ENCODE measurements around the gene DLG3.
"Not testable (repeated sequence)": the region's sequence is repeated elsewhere in the genome, so short reads cannot be mapped to it uniquely, and the experiment has no call there.

Gene DLG3

DNA sequence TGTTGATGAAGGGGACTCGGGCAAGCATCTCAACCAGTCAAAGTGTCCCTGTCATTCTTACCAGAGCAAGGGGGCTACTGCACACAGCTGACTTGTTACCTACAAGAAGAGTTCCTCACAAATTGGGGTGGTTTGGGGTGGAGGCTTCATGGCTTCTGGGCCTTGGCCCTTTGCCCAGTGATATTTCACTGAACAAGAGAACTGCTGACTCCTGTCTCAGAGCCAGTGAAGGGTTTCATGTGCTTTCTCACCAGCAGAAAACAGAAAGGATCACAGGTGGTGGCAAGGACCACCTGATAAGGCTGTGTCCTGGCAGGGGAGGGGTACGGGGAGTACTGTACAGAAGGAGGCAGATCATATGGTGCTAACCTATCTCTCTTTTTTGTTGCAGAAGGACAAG, 53.5 kb downstream of the DLG3 start:
- peaks cover 58% of the 10 kb centered on the region for H3K36me3 ChIP-seq (ENCODE audit: insufficient read depth, low read length)

GRCh38 chrX:70500826-70501225, 56.2 kb downstream of the DLG3 start:
- Histone ChIP-seq H3K9ac (ENCODE audit: low read depth, low read length) (no peak overlapping the region), H3K9me3 (ENCODE audit: control insufficient read depth, insufficient read depth, low read length) (no peaks in the 10 kb centered on the region), H3K36me3 (ENCODE audit: insufficient read depth, low read length) (peaks cover 48% of the 10 kb centered on the region), H3K4me1 (ENCODE audit: insufficient read depth, low read length) (no peaks in the 10 kb centered on the region; the same call in 1 of the 2 replicates)

More for the DNA sequence above, 53.5 kb downstream of the DLG3 start:
- Histone ChIP-seq H3K9ac (ENCODE audit: low read depth, low read length) (no peak overlapping the region), H3K9me3 (ENCODE audit: control insufficient read depth, insufficient read depth, low read length) (no peaks in the 10 kb centered on the region), H3K4me1 (ENCODE audit: insufficient read depth, low read length) (no peaks in the 10 kb centered on the region)

- H3K4me1 ChIP-seq (ENCODE audit: insufficient read depth, low read length): peaks cover 17% of the 10 kb centered on the region
- no peak overlapping the region for H3K9ac ChIP-seq (ENCODE audit: low read depth, low read length)
- peaks cover 28% of the 10 kb centered on the region for H3K36me3 ChIP-seq (ENCODE audit: insufficient read depth, low read length)
- no peaks in the 10 kb centered on the region for H3K9me3 ChIP-seq (ENCODE audit: control insufficient read depth, insufficient read depth, low read length)
These were observed 60.3 kb downstream of the DLG3 start for GRCh38 chrX:70504772-70505450.

DNA sequence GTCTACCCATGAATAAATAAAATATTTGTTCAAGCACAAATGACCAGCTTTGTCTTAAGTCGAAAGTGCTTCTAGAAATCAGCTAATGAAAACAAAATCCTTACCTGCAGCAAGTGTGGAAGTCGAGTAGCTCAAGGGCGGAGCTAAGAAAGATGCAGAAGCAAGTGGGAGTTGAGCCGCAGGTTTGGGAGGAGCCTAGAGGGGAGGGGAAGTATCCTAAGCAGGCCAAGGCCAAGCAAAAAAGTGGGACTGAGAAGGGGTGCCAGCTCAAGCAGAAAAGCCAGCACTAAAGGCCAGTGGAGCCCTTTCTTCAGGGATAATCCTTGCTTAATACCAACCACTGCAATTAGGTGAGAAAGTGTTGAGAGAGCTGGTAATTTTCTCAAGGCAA, 60.8 kb downstream of the DLG3 start:
- peaks cover 26% of the 10 kb centered on the region for H3K36me3 ChIP-seq (ENCODE audit: insufficient read depth, low read length)
- peaks cover 17% of the 10 kb centered on the region for H3K4me1 ChIP-seq (ENCODE audit: insufficient read depth, low read length)
- H3K9me3 ChIP-seq (ENCODE audit: control insufficient read depth, insufficient read depth, low read length): no peaks in the 10 kb centered on the region
- H3K9ac ChIP-seq (ENCODE audit: low read depth, low read length): no peak overlapping the region

DNA sequence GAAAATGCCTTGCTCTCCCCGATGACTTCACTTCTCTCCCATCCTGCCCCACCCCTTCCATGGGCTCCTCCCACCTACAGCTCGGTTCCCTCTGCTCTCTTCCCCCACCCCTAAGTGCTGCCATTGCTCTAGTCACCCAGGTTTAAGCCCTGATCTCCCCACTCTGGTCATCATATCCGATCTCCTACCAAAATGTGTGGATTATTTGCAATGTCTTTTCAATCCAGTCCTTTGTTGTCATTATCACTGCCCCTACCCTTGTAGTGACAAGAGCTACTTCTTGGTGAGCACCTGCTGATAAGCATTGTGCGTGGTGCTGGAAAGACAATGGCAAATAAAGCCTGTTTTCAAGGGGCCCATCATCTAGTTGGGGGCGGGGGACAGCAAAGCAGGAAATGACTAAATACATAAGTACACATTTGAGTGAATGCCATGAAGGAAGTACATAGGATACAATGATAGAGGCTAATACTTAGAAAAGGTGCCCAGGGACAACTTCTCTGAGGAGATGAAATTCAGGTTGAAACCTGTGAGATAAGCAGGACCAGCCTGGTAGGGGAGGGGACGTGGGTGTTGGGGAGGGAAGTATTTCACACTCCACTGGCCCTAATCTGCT, 63.8 kb downstream of the DLG3 start:
- Histone ChIP-seq H3K9me3 (ENCODE audit: control insufficient read depth, insufficient read depth, low read length) (no peaks in the 10 kb centered on the region), H3K9ac (ENCODE audit: low read depth, low read length) (no peak overlapping the region), H3K36me3 (ENCODE audit: insufficient read depth, low read length) (peaks cover 4% of the 10 kb centered on the region), H3K4me1 (ENCODE audit: insufficient read depth, low read length) (peaks cover 17% of the 10 kb centered on the region)

DNA sequence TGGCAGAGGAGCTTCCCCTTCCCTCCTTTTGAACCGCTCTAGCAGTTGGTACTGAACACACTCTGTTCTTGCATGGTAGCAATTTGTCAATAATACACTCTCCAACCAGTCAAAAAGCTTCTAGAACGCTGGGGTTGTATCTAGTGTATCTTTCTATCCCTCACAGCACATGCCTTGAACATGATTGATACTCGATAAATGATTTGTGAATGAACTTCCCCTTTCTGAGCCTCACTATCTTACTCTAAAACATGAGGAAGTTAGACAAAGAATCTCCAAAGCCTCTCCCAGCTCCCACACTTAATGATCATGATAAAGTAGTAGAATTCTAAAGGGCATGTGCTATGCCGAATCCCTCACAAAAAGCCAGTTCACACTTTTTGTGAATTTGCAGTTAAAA, 64.4 kb downstream of the DLG3 start:
- no peaks in the 10 kb centered on the region for H3K9me3 ChIP-seq (ENCODE audit: control insufficient read depth, insufficient read depth, low read length)
- H3K4me1 ChIP-seq (ENCODE audit: insufficient read depth, low read length): peaks cover 17% of the 10 kb centered on the region
- no peak overlapping the region for H3K9ac ChIP-seq (ENCODE audit: low read depth, low read length)
- H3K36me3 ChIP-seq (ENCODE audit: insufficient read depth, low read length): no peaks in the 10 kb centered on the region; the same call in 1 of the 2 replicates

GRCh38 chrX:70515270-70515669, 70.6 kb downstream of the DLG3 start:
- H3K9ac ChIP-seq (ENCODE audit: low read depth, low read length); H3K9me3 ChIP-seq (ENCODE audit: control insufficient read depth, insufficient read depth, low read length); H3K4me1 ChIP-seq (ENCODE audit: insufficient read depth, low read length); H3K36me3 ChIP-seq (ENCODE audit: insufficient read depth, low read length): not testable (repeated sequence)

DNA sequence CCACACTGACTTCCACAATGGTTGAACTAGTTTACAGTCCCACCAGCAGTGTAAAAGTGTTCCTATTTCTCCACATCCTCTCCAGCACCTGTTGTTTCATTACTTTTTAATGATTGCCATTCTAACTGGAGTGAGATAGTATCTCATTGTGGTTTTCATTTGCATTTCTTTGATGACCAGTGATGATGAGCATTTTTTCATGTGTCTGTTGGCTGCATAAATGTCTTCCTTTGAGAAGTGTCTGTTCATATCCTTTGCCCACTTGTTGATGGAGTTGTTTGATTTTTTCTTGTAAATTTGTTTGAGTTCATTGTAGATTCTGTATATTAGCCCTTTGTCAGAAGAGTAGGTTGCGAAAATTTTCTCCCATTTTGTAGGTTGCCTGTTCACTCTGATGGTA, 71.1 kb downstream of the DLG3 start:
- H3K9ac ChIP-seq (ENCODE audit: low read depth, low read length); H3K36me3 ChIP-seq (ENCODE audit: insufficient read depth, low read length); H3K4me1 ChIP-seq (ENCODE audit: insufficient read depth, low read length); H3K9me3 ChIP-seq (ENCODE audit: control insufficient read depth, insufficient read depth, low read length): not testable (repeated sequence)

DNA sequence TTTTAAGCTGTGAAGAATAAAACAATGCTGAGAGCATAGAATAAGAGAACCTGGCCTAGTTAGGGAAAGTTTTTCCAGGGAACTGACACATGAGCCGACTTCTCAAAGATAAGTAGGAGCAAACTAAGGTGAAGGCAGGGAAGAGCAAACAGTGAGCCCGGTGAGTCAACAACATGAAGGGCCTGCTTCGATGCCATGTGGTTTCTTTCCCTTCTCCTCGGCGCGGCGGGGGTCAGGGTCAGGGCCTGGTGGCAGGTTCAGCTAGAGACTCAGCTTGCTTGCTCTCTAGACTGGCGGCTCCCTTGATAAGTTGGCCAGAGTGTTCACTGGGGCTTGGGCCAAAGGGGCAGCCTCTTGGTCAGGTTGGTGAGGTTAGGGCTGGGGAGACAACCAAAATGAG, 81.1 kb downstream of the DLG3 start:
- H3K9me3 ChIP-seq (ENCODE audit: control insufficient read depth, insufficient read depth, low read length): peaks cover 5% of the 10 kb centered on the region
- no peak overlapping the region for H3K9ac ChIP-seq (ENCODE audit: low read depth, low read length)
- H3K4me1 ChIP-seq (ENCODE audit: insufficient read depth, low read length): no peaks in the 10 kb centered on the region

DNA sequence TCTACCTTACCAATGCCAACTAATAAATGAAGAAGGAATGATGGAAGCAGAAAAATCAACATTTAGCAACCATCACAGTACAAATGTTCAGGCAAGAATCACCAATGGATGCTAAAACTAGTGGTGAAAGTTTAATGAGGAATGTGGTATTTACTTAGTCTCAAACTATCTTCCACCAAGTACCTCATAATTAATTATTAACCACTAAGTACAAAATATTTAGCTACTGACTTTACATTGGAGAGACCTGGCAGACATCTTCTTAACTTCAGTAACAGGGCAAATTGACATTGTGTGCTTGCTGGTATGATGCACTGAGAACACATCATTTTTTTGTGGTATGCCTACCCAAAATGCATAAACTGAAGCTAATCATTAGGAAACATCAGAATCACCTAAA, 82.4 kb downstream of the DLG3 start:
- no peaks in the 10 kb centered on the region for H3K4me1 ChIP-seq (ENCODE audit: insufficient read depth, low read length)
- H3K9ac ChIP-seq (ENCODE audit: low read depth, low read length): no peak overlapping the region
- H3K36me3 ChIP-seq (ENCODE audit: insufficient read depth, low read length): no peaks in the 10 kb centered on the region
- no peaks in the 10 kb centered on the region for H3K9me3 ChIP-seq (ENCODE audit: control insufficient read depth, insufficient read depth, low read length)

More for the DNA sequence above, 81.1 kb downstream of the DLG3 start:
- H3K36me3 ChIP-seq (ENCODE audit: insufficient read depth, low read length): no peaks in the 10 kb centered on the region

GRCh38 chrX:70527610-70528345, 83.1 kb downstream of the DLG3 start:
- no peak overlapping the region for H3K9ac ChIP-seq (ENCODE audit: low read depth, low read length)
- H3K9me3 ChIP-seq (ENCODE audit: control insufficient read depth, insufficient read depth, low read length): no peaks in the 10 kb centered on the region
- no peaks in the 10 kb centered on the region for H3K4me1 ChIP-seq (ENCODE audit: insufficient read depth, low read length)
- no peaks in the 10 kb centered on the region for H3K36me3 ChIP-seq (ENCODE audit: insufficient read depth, low read length)

- Histone ChIP-seq H3K4me1 (ENCODE audit: insufficient read depth, low read length) (no peaks in the 10 kb centered on the region), H3K9ac (ENCODE audit: low read depth, low read length) (no peak overlapping the region), H3K9me3 (ENCODE audit: control insufficient read depth, insufficient read depth, low read length) (no peaks in the 10 kb centered on the region), H3K36me3 (ENCODE audit: insufficient read depth, low read length) (no peaks in the 10 kb centered on the region)
These were observed 90.6 kb downstream of the DLG3 start for GRCh38 chrX:70535198-70535597.

GRCh38 chrX:70549429-70549828, 104.8 kb downstream of the DLG3 start:
- H3K36me3 ChIP-seq (ENCODE audit: insufficient read depth, low read length): no peaks in the 10 kb centered on the region
- no peaks in the 10 kb centered on the region for H3K9me3 ChIP-seq (ENCODE audit: control insufficient read depth, insufficient read depth, low read length)
- peaks cover 7% of the 10 kb centered on the region; the same call in 1 of the 2 replicates for H3K4me1 ChIP-seq (ENCODE audit: insufficient read depth, low read length)
- H3K9ac ChIP-seq (ENCODE audit: low read depth, low read length): no peak overlapping the region

DNA sequence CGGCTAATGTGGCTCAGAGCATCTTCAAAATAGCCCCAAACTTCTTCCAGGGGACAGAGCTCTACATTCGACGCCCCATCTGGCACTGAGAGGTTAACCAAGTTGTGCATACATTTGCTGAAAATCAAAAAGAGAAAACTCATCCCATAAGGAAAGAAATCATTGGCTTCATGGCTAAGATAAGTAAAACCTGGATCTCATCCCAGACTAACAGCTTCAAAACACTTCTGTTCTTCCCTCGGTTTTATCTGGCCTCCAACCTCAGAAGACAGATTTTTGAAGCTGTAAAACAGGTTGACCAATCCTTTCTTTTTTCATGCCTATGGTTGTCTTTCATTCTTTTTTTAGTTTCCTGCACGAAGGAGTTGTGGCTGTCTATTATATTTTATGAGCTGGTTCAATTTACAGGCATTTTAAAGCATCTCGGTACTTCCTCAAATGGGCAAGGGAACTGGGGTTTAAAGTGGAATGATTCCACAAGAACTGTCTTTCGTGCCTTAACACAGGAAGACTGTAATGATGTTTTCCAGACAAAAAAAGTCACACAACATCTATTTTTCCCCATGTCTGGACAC, 107.6 kb downstream of the DLG3 start:
- Histone ChIP-seq H3K4me1 (ENCODE audit: insufficient read depth, low read length) (peaks cover 7% of the 10 kb centered on the region; the same call in 1 of the 2 replicates), H3K36me3 (ENCODE audit: insufficient read depth, low read length) (no peaks in the 10 kb centered on the region), H3K9me3 (ENCODE audit: control insufficient read depth, insufficient read depth, low read length) (no peaks in the 10 kb centered on the region), H3K9ac (ENCODE audit: low read depth, low read length) (no peak overlapping the region)
